ENCODE measurements around the gene EFCAB7. TPM values are rescaled to one million over a fixed set of nuclear protein-coding genes. Genes with fewer than 3 reads are reported as not detected.

EFCAB7 gene
- total RNA-seq, 1 donor from 2014 or later, result 6.6 TPM

DNA sequence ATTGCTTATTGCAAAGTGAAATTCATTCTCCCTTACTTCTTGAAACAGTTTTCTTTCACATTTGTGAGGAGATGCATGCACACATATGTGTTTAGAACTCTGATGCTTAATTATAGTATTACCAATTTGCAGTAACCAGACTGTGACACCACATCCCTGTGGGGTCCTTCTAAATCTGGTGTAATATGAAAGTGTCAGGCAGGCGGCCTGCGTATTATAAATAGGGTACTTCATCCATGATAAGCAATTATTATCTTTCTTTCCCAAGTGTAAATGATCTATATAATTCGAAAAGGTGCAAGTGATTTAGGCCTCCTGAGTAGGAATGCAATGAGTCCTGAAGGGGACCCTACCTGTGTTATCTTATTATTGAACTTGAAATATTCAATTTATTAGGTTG lies 876 bp downstream of the EFCAB7 start:
- H3K27me3 Mint-ChIP-seq, result no peaks in the 10 kb centered on the region
- peak overlapping the region; percentile 87 for H3K4me3 Mint-ChIP-seq
- H3K4me1 Mint-ChIP-seq, result peaks cover 29% of the 10 kb centered on the region
- DNase-seq, result no peak
- no peaks in the 10 kb centered on the region for H3K9me3 Mint-ChIP-seq
- peaks cover 10% of the 10 kb centered on the region for H3K36me3 Mint-ChIP-seq (ENCODE audit: low read depth)
- H3K27ac Mint-ChIP-seq, result peak overlapping the region; percentile 98
- intact Hi-C loops (cut with micrococcal nuclease), result loop anchor here (5.0 kb wide), 2 partner anchors 197 to 742 kb away; partner anchors contain the start of gene ATG4C

DNA sequence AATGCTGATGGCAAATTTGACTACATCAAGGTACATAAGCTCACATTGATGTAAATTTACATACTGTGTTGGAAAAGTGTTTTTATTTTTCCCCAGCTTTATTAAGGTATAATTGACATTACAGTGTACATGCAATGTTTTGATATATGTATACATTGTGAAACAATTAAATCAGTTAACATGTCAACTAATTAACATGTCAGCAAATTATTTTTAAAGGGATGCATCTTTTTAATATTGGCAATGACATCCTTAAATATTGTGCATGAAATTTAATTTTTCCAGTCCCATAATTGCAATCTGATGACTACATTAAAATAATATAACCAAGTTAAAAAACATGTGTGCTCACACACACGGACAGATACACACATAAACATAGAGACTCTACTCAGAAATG lies 9.4 kb downstream of the EFCAB7 start:
- Mint-ChIP-seq H3K36me3 (ENCODE audit: low read depth) (peaks cover 8% of the 10 kb centered on the region), H3K27me3 (no peaks in the 10 kb centered on the region), H3K4me1 (no peaks in the 10 kb centered on the region), H3K27ac (no peak overlapping the region), H3K9me3 (no peaks in the 10 kb centered on the region), H3K4me3 (no peak overlapping the region)
- no peak for DNase-seq
- intact Hi-C loops (cut with micrococcal nuclease), result no loop called here

- H3K4me1 Mint-ChIP-seq, result no peaks in the 10 kb centered on the region
- H3K4me3 Mint-ChIP-seq, result no peak overlapping the region
- DNase-seq, result no peak
- intact Hi-C loops (cut with micrococcal nuclease), result no loop called here
- no peaks in the 10 kb centered on the region for H3K27me3 Mint-ChIP-seq
- no peaks in the 10 kb centered on the region for H3K9me3 Mint-ChIP-seq
- peaks cover 5% of the 10 kb centered on the region for H3K36me3 Mint-ChIP-seq (ENCODE audit: low read depth)
- H3K27ac Mint-ChIP-seq, result no peak overlapping the region
Observed at GRCh38 chr1:63533931-63534330, 10.6 kb downstream of the EFCAB7 start.

- intact Hi-C loops (cut with micrococcal nuclease), result no loop called here
- H3K4me3 Mint-ChIP-seq, result no peak overlapping the region
- peaks cover 5% of the 10 kb centered on the region for H3K36me3 Mint-ChIP-seq (ENCODE audit: low read depth)
- no peak for DNase-seq
- H3K27ac Mint-ChIP-seq, result no peak overlapping the region
- H3K9me3 Mint-ChIP-seq, result no peaks in the 10 kb centered on the region
- H3K4me1 Mint-ChIP-seq, result no peaks in the 10 kb centered on the region
- H3K27me3 Mint-ChIP-seq, result no peaks in the 10 kb centered on the region
Observed at GRCh38 chr1:63534406-63534805, 11.1 kb downstream of the EFCAB7 start.

DNA sequence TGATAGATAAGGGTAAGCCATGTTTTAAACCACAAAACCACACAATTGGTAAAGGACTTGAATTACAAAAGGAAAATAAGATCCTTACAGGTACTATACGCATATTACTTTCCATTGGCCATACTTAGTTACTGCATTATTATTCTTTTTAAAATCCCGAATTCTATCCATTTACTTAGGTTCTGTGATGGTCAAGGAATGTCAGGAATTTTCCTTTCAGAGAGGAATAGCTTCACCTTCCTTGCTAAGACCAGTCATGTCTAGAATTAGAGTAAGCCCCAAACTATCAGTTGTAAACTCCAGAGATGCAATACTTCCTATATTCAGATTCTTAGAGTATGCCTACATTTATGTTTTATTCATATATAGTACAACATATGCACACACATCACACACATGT lies 13.7 kb downstream of the EFCAB7 start:
- intact Hi-C loops (cut with micrococcal nuclease), result no loop called here
- Mint-ChIP-seq H3K9me3 (no peaks in the 10 kb centered on the region), H3K27me3 (no peaks in the 10 kb centered on the region), H3K4me3 (no peak overlapping the region), H3K36me3 (ENCODE audit: low read depth) (peaks cover 3% of the 10 kb centered on the region), H3K4me1 (no peaks in the 10 kb centered on the region), H3K27ac (no peak overlapping the region)
- no peak for DNase-seq

- Mint-ChIP-seq H3K4me1 (no peaks in the 10 kb centered on the region), H3K9me3 (no peaks in the 10 kb centered on the region), H3K27ac (no peak overlapping the region), H3K27me3 (no peaks in the 10 kb centered on the region), H3K4me3 (no peak overlapping the region), H3K36me3 (ENCODE audit: low read depth) (peaks cover 3% of the 10 kb centered on the region)
- intact Hi-C loops (cut with micrococcal nuclease), result loop anchor here (2.0 kb wide), 1 partner anchor 211 kb away; no protein-coding TSS in a partner anchor
- DNase-seq, result no peak
Observed at GRCh38 chr1:63537940-63538339, 14.6 kb downstream of the EFCAB7 start.

DNA sequence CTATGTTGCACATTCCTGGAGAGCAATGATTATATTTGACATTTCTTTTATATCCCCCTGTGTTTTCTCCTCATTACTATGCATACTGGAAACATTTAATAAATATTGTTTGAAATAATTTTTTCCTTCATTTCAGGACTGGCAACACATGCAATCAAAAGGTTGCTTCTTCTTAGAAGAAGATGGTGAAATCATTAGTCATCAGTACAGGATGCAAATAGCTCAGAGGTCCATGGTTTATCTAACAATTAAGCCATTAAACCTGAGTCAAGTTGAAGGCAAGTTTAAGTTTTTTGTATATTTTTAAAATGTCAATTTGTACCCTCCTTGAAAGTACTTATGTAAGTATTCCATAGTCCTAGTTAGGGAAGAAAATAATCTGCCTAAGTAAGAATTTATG lies 22.5 kb downstream of the EFCAB7 start:
- H3K4me3 Mint-ChIP-seq, result no peak overlapping the region
- H3K27me3 Mint-ChIP-seq, result no peaks in the 10 kb centered on the region
- H3K9me3 Mint-ChIP-seq, result no peaks in the 10 kb centered on the region
- H3K4me1 Mint-ChIP-seq, result no peaks in the 10 kb centered on the region
- no peaks in the 10 kb centered on the region for H3K36me3 Mint-ChIP-seq (ENCODE audit: low read depth)
- DNase-seq, result no peak
- no peak overlapping the region for H3K27ac Mint-ChIP-seq
- intact Hi-C loops (cut with micrococcal nuclease), result no loop called here

- Mint-ChIP-seq H3K9me3 (no peaks in the 10 kb centered on the region), H3K36me3 (ENCODE audit: low read depth) (no peaks in the 10 kb centered on the region), H3K4me3 (no peak overlapping the region), H3K27me3 (no peaks in the 10 kb centered on the region), H3K4me1 (no peaks in the 10 kb centered on the region), H3K27ac (no peak overlapping the region)
- intact Hi-C loops (cut with micrococcal nuclease), result no loop called here
- no peak for DNase-seq
Observed at GRCh38 chr1:63547621-63548294, 24.4 kb downstream of the EFCAB7 start.

DNA sequence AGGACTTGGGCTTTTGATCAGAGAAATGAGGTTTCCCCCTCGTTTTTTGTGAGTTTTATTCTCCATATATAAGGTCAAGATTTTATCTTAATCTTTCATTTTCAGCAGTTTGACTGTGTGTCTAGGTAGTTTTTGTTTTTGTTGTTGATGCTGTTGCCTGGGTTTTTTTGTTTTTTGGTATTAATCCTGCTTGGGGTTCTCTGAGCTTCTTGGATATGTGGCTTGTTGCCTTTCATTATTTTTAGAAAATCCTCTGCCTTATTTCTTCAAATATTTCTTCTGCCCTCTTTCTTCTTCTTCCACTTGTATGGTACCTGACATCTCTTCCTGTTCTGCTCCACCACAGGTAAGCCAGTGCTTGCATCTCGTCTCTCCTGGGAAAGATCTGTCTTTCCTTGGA lies 25.0 kb downstream of the EFCAB7 start:
- H3K9me3 Mint-ChIP-seq, result no peaks in the 10 kb centered on the region
- no peak for DNase-seq
- H3K4me1 Mint-ChIP-seq, result no peaks in the 10 kb centered on the region
- intact Hi-C loops (cut with micrococcal nuclease), result no loop called here
- no peaks in the 10 kb centered on the region for H3K36me3 Mint-ChIP-seq (ENCODE audit: low read depth)
- no peaks in the 10 kb centered on the region for H3K27me3 Mint-ChIP-seq
- H3K27ac Mint-ChIP-seq, result no peak overlapping the region
- H3K4me3 Mint-ChIP-seq, result no peak overlapping the region

- no peaks in the 10 kb centered on the region for H3K4me1 Mint-ChIP-seq
- no peak for DNase-seq
Observed at GRCh38 chr1:63548877-63549276, 25.6 kb downstream of the EFCAB7 start.

DNA sequence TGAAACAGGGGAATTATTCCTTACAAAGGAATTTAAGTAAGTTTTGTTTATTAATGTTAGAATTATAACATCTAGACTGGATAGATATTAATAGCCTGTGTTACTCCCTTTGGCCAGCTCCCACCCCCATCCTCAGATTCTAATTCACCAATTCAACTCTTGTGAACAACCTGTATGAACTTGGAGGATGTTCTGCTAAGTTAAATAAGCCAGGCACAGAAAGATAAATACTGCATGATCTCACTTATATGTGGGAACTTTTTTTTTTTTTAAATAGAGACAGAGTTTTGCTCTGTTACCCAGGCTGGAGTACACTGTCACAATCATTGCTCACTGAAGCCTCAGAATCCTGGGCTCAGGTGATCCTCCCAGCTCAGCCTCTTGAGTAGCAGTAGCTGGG lies 32.2 kb downstream of the EFCAB7 start:
- intact Hi-C loops (cut with micrococcal nuclease), result no loop called here
- DNase-seq, result no peak
- Mint-ChIP-seq H3K36me3 (ENCODE audit: low read depth) (peaks cover 4% of the 10 kb centered on the region), H3K9me3 (no peaks in the 10 kb centered on the region), H3K4me1 (no peaks in the 10 kb centered on the region), H3K4me3 (no peak overlapping the region), H3K27ac (no peak overlapping the region), H3K27me3 (no peaks in the 10 kb centered on the region)

More at GRCh38 chr1:63548877-63549276, 25.6 kb downstream of the EFCAB7 start:
- Mint-ChIP-seq H3K36me3 (ENCODE audit: low read depth) (no peaks in the 10 kb centered on the region), H3K4me3 (no peak overlapping the region), H3K27me3 (no peaks in the 10 kb centered on the region), H3K27ac (no peak overlapping the region), H3K9me3 (no peaks in the 10 kb centered on the region)
- intact Hi-C loops (cut with micrococcal nuclease), result no loop called here

DNA sequence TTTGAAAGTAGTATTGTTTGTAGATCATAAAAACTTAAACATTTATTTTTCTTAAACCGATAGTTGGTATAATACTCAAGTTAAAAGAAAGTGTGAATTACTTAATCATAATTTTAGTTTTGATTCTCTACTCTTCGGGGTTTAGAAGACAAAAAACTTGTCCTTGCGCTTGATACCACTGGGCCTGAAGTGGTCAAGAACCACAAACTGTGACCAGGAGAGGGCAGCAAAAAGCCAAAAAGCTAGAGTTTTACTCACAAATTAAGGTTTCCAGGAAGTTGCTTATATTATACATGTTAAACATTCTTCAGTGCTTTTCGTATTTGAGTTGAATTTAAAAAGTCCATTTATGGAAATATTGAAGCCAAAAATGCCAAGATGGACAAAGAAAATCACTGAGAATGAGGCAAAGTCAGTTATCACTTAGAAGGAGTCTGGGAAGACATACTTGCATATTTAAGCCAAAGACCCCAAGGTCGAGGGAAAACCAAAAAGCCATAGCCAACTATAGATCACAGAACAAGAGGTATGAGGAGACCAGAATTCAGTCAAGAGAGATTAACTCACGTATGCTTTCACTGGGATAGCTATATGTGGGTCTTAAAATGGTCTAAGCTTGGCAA lies 34.2 kb downstream of the EFCAB7 start:
- Mint-ChIP-seq H3K36me3 (ENCODE audit: low read depth) (peaks cover 4% of the 10 kb centered on the region), H3K4me1 (no peaks in the 10 kb centered on the region), H3K27me3 (no peaks in the 10 kb centered on the region), H3K4me3 (no peak overlapping the region), H3K9me3 (no peaks in the 10 kb centered on the region), H3K27ac (no peak overlapping the region)
- intact Hi-C loops (cut with micrococcal nuclease), result no loop called here
- peak; percentile 66 for DNase-seq

GRCh38 chr1:63559357-63559756 lies 36.0 kb downstream of the EFCAB7 start:
- Mint-ChIP-seq H3K9me3 (no peaks in the 10 kb centered on the region), H3K27me3 (no peaks in the 10 kb centered on the region), H3K4me3 (no peak overlapping the region), H3K4me1 (no peaks in the 10 kb centered on the region), H3K36me3 (ENCODE audit: low read depth) (peaks cover 4% of the 10 kb centered on the region), H3K27ac (no peak overlapping the region)
- no peak for DNase-seq
- intact Hi-C loops (cut with micrococcal nuclease), result no loop called here

- peaks cover 5% of the 10 kb centered on the region for H3K36me3 Mint-ChIP-seq (ENCODE audit: low read depth)
- no peaks in the 10 kb centered on the region for H3K27me3 Mint-ChIP-seq
- H3K4me1 Mint-ChIP-seq, result no peaks in the 10 kb centered on the region
- intact Hi-C loops (cut with micrococcal nuclease), result no loop called here
- no peak for DNase-seq
- no peak overlapping the region for H3K4me3 Mint-ChIP-seq
- H3K27ac Mint-ChIP-seq, result no peak overlapping the region
- peaks cover 3% of the 10 kb centered on the region for H3K9me3 Mint-ChIP-seq
Observed at GRCh38 chr1:63563745-63564144, 40.4 kb downstream of the EFCAB7 start.

DNA sequence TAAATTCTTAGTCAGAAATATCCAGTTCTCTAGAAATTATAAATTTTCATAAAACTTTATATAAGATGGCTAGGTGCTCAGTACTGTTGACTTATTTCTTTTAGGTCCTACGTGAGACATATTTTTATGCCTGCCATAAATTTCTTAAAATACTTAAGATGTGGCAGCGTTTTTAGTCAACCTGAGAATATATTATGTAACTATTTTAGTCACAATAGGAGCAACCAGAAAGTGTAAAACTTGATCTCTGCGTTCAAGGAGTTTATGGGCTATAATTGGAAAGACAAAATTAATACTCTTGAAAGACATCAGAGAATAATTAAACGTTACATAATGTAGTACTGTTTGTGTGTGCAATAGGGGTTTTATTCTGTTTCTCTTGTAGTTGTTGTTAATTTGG lies 45.7 kb downstream of the EFCAB7 start:
- Mint-ChIP-seq H3K9me3 (peaks cover 3% of the 10 kb centered on the region), H3K27ac (no peak overlapping the region)

More for the DNA sequence above, 45.7 kb downstream of the EFCAB7 start:
- H3K4me3 Mint-ChIP-seq, result no peak overlapping the region
- H3K36me3 Mint-ChIP-seq (ENCODE audit: low read depth), result peaks cover 1% of the 10 kb centered on the region
- intact Hi-C loops (cut with micrococcal nuclease), result no loop called here
- DNase-seq, result no peak
- H3K4me1 Mint-ChIP-seq, result no peaks in the 10 kb centered on the region
- no peaks in the 10 kb centered on the region for H3K27me3 Mint-ChIP-seq
